Measurements from ENCODE around the gene PTBP1. TPM values are rescaled to one million over a fixed set of nuclear protein-coding genes. Genes with fewer than 3 reads are reported as not detected.

PTBP1 gene
- total RNA-seq, 4 donors from 2014 or later: 45.0 to 278 (median 106) TPM

DNA sequence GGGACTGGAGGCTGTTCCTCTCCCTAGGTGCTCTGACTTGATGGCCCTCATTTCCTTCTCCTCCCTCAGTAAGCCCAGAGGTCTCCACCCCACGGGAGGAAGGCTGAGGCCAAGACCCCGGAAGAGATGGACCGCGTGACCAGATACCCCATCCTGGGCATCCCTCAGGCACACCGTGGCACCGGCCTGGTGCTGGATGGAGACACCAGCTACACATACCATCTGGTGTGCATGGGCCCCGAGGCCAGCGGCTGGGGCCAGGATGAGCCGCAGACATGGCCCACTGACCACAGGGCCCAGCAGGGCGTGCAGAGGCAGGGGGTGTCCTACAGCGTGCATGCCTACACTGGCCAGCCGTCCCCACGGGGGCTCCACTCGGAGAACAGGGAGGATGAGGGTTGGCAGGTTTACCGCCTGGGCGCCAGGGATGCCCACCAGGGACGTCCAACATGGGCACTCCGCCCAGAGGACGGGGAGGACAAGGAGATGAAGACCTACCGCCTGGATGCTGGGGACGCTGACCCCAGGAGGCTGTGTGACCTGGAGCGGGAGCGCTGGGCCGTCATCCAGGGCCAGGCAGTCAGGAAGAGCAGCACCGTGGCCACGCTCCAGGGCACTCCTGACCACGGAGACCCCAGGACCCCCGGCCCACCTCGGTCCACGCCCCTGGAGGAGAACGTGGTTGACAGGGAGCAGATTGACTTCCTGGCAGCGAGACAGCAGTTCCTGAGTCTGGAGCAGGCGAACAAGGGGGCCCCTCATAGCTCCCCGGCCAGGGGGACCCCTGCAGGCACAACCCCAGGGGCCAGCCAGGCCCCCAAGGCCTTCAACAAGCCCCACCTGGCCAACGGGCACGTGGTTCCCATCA, 40.2 kb upstream of the PTBP1 start:
- H3K4me1 ChIP-seq: no peaks in the 10 kb centered on the region
- no peaks in the 10 kb centered on the region for H3K27me3 ChIP-seq
- DNase-seq: no peak
- intact Hi-C loops (cut with DNase I; ENCODE audit: low total_unique reads): no loop called here
- peaks cover 0 to 9% of the 10 kb centered on the region in 2 donors for H3K9me3 ChIP-seq
- H3K4me3 ChIP-seq: no peak overlapping the region
- TF ChIP-seq POLR2A (IDR thresholded peaks at IDR 0.05): no peak
- no peak overlapping the region for H3K27ac ChIP-seq
- H3K36me3 ChIP-seq: no peaks in the 10 kb centered on the region

DNA sequence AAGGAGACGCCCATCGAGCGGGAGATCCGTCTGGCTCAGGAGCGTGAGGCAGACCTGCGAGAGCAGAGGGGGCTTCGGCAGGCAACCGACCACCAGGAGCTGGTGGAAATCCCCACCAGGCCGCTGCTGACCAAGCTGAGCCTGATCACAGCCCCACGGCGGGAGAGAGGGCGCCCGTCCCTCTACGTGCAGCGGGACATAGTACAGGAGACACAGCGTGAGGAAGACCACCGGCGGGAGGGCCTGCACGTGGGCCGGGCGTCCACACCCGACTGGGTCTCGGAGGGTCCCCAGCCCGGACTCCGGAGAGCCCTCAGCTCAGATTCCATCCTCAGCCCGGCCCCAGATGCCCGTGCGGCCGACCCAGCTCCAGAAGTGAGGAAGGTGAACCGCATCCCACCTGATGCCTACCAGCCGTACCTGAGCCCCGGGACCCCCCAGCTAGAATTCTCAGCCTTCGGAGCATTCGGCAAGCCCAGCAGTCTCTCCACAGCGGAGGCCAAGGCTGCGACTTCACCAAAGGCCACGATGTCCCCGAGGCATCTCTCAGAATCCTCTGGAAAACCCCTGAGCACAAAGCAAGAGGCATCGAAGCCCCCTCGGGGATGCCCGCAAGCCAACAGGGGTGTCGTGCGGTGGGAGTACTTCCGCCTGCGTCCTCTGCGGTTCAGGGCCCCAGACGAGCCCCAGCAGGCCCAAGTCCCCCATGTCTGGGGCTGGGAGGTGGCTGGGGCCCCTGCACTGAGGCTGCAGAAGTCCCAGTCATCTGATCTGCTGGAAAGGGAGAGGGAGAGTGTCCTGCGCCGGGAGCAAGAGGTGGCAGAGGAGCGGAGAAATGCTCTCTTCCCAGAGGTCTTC, 39.2 kb upstream of the PTBP1 start:
- Histone ChIP-seq H3K27me3 (no peaks in the 10 kb centered on the region), H3K36me3 (no peaks in the 10 kb centered on the region), H3K9me3 (peaks cover 0 to 9% of the 10 kb centered on the region in 2 donors), H3K27ac (no peak overlapping the region), H3K4me3 (no peak overlapping the region), H3K4me1 (no peaks in the 10 kb centered on the region)
- DNase-seq: no peak
- intact Hi-C loops (cut with DNase I; ENCODE audit: low total_unique reads): no loop called here
- no peak for TF ChIP-seq POLR2A (IDR thresholded peaks at IDR 0.05)
- TF ChIP-seq, protein P1, sequence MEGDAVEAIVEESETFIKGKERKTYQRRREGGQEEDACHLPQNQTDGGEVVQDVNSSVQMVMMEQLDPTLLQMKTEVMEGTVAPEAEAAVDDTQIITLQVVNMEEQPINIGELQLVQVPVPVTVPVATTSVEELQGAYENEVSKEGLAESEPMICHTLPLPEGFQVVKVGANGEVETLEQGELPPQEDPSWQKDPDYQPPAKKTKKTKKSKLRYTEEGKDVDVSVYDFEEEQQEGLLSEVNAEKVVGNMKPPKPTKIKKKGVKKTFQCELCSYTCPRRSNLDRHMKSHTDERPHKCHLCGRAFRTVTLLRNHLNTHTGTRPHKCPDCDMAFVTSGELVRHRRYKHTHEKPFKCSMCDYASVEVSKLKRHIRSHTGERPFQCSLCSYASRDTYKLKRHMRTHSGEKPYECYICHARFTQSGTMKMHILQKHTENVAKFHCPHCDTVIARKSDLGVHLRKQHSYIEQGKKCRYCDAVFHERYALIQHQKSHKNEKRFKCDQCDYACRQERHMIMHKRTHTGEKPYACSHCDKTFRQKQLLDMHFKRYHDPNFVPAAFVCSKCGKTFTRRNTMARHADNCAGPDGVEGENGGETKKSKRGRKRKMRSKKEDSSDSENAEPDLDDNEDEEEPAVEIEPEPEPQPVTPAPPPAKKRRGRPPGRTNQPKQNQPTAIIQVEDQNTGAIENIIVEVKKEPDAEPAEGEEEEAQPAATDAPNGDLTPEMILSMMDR (IDR thresholded peaks at IDR 0.05): no peak

DNA sequence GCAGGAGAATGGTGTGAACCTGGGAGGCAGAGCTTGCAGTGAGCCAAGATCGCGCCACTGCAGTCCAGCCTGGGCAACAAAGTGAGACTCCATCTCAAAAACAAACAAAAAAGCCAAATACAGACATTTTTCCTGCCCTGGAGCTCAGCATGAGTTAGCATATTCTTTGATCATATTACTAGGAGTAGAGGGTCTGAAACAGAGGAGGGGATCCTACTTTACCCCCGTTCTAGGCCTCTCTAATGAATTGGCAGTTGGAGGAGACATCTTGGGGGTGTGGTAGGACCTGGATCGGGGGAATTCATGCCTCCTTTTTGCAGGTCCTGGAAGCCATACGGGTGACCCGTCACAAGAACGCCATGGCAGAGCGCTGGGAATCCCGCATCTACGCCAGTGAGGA, 34.1 kb upstream of the PTBP1 start:
- Histone ChIP-seq H3K4me1 (no peaks in the 10 kb centered on the region), H3K9me3 (peaks cover 0 to 8% of the 10 kb centered on the region in 2 donors), H3K36me3 (no peaks in the 10 kb centered on the region), H3K4me3 (no peak overlapping the region), H3K27me3 (no peaks in the 10 kb centered on the region), H3K27ac (no peak overlapping the region)
- TF ChIP-seq POLR2A (IDR thresholded peaks at IDR 0.05): no peak
- DNase-seq: no peak
- intact Hi-C loops (cut with DNase I; ENCODE audit: low total_unique reads): loop anchor here (10.0 kb wide), 1 partner anchor 162 kb away; the partner anchor contains the start of gene ARID3A

DNA sequence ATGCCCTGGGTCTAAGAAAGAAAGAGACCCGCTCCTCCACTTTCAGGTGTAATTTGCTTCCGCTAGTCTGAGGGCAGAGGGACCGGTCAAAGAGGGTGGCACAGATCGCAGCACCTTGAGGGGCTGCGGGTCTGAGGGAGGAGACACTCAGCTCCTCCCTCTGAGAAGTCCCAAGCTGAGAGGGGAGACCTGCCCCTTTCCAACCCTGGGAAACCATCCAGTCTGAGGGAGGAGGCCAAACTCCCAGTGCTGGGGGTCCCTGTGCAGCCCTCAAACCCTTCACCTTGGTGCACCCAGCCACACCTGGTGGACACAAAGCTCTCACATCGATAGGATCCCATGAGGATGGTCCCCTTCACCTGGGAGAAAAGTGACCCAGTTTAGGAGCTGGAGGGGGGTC, 33.4 kb upstream of the PTBP1 start:
- no peaks in the 10 kb centered on the region for H3K36me3 ChIP-seq
- peaks cover 0 to 1% of the 10 kb centered on the region in 2 donors for H3K9me3 ChIP-seq
- no peaks in the 10 kb centered on the region for H3K4me1 ChIP-seq
- TF ChIP-seq, protein P1 (IDR thresholded peaks at IDR 0.05): no peak
- no peak for TF ChIP-seq POLR2A (IDR thresholded peaks at IDR 0.05)
- intact Hi-C loops (cut with DNase I; ENCODE audit: low total_unique reads): loop anchor here (10.0 kb wide), 1 partner anchor 161 kb away; the partner anchor contains the start of gene ARID3A
- no peak overlapping the region for H3K27ac ChIP-seq
- H3K4me3 ChIP-seq: no peak overlapping the region
- DNase-seq: no peak
- H3K27me3 ChIP-seq: no peaks in the 10 kb centered on the region

DNA sequence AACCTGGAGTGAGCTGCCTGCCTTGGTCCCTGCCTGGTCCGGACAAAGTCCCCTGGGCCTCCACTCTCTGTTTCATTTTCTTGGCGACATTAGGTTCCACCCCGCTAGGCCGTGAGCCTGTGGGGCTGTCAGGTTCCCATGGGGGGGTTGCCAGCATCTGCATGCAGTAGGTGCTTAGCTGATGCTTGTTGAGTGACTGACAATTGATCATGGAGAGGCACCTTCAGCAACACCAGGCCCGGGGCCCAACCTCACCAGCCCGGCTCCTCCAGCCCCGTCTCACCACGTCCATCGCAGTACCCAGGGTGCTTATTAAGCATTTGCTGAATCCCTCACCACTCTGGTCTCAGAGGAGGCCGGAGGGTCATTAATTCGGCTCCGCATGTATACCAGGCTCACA, 33.0 kb upstream of the PTBP1 start:
- H3K36me3 ChIP-seq: no peaks in the 10 kb centered on the region
- no peak for TF ChIP-seq POLR2A (IDR thresholded peaks at IDR 0.05)
- TF ChIP-seq, protein P1 (IDR thresholded peaks at IDR 0.05): no peak
- H3K9me3 ChIP-seq: no peaks in the 10 kb centered on the region
- no peaks in the 10 kb centered on the region for H3K4me1 ChIP-seq
- intact Hi-C loops (cut with DNase I; ENCODE audit: low total_unique reads): loop anchor here (10.0 kb wide), 1 partner anchor 160 kb away; the partner anchor contains the start of gene ARID3A
- no peak overlapping the region for H3K4me3 ChIP-seq
- H3K27me3 ChIP-seq: no peaks in the 10 kb centered on the region
- no peak overlapping the region for H3K27ac ChIP-seq
- no peak for DNase-seq
